Liver (tissue), 9 donors: ENCODE measurements around the gene PTPRD. TPM values are rescaled to one million over a fixed set of nuclear protein-coding genes. Genes with fewer than 3 reads are reported as not detected.

Experiments
- DNase-seq: peaks from one replicate; pipeline ENCODE4 v3.0.0-alpha.2; 2017; ENCODE audit warnings: low spot score
- H3K27ac ChIP-seq, 2 donors: one replicate each; pipeline ENCODE4 v1.7.0; 2013; ENCODE audit warnings: inconsistent platforms in 2 of 2, low read length in 2 of 2, control low read depth in 1 of 2, low read depth in 1 of 2, mild to moderate bottlenecking in 1 of 2
- H3K27me3 ChIP-seq, 4 donors: one replicate each; pipeline versions ENCODE4 v1.6.1 to v1.7.0; 2013; ENCODE audit warnings: low read length in 3 of 4, inconsistent platforms in 1 of 4, mild to moderate bottlenecking in 1 of 4, moderate library complexity in 1 of 4; ENCODE audit not compliant: control insufficient read depth in 4 of 4, insufficient read depth in 4 of 4
- H3K36me3 ChIP-seq, 4 donors: one replicate each; pipeline versions ENCODE4 v1.6.1 to v1.7.0; 2013; ENCODE audit warnings: low read length in 3 of 4, mild to moderate bottlenecking in 3 of 4, low read depth in 1 of 4, moderate library complexity in 1 of 4; ENCODE audit not compliant: control insufficient read depth in 4 of 4, insufficient read depth in 3 of 4
- H3K4me1 ChIP-seq, 4 donors: one replicate each; pipeline versions ENCODE4 v1.6.1 to v1.7.0; 2013; ENCODE audit warnings: low read length in 3 of 4, mild to moderate bottlenecking in 3 of 4, moderate library complexity in 1 of 4; ENCODE audit not compliant: control insufficient read depth in 4 of 4, insufficient read depth in 4 of 4
- H3K4me3 ChIP-seq, 3 donors: one replicate each; pipeline versions ENCODE4 v1.6.1 to v1.7.0; 2013; ENCODE audit warnings: low read length in 3 of 3, control low read depth in 1 of 3, low read depth in 1 of 3, mild to moderate bottlenecking in 1 of 3
- H3K9ac ChIP-seq, 2 donors: one replicate each; pipeline ENCODE4 v1.7.0; 2013; ENCODE audit warnings: low read length in 2 of 2, mild to moderate bottlenecking in 2 of 2, moderate library complexity in 2 of 2, control low read depth in 1 of 2, low read depth in 1 of 2
- H3K9me3 ChIP-seq, 4 donors: one replicate each; pipeline versions ENCODE4 v1.6.1 to v1.7.0; 2013; ENCODE audit warnings: low read length in 3 of 4; ENCODE audit not compliant: control insufficient read depth in 4 of 4
- ATF3 ChIP-seq: IDR thresholded peaks from 2 replicates; pipeline ENCODE4 v1.6.1; 2016; ENCODE audit warnings: antibody characterized with exemption
- CTCF ChIP-seq: fragments of 150-350 bp; IDR thresholded peaks from 2 replicates; pipeline ENCODE4 v1.5.1; 2017; ENCODE audit warnings: improper control_type of control experiment, low read depth, low read length; ENCODE audit not compliant: missing input control
- EGR1 ChIP-seq, 2 donors: IDR thresholded peaks; 2 replicates each; pipeline ENCODE4 v1.6.1; 2016 to 2018; ENCODE audit warnings: antibody characterized with exemption in 2 of 2, low read depth in 2 of 2
- FOXA2 ChIP-seq: IDR thresholded peaks from 2 replicates; pipeline ENCODE4 v1.6.1; 2016; ENCODE audit warnings: antibody characterized with exemption
- GABPA ChIP-seq, 2 donors: IDR thresholded peaks in 1 of 2; conservative IDR thresholded peaks in 1 of 2; 2 replicates each; pipeline ENCODE4 v1.6.1; 2016; ENCODE audit warnings: antibody characterized with exemption in 2 of 2, mild to moderate bottlenecking in 1 of 2, moderate library complexity in 1 of 2
- HNF4A ChIP-seq, 2 donors: conservative IDR thresholded peaks; 2 replicates each; pipeline ENCODE4 v1.6.1; 2016; ENCODE audit warnings: antibody characterized with exemption in 2 of 2, mild to moderate bottlenecking in 2 of 2
- HNF4G ChIP-seq: IDR thresholded peaks from 2 replicates; pipeline ENCODE4 v1.6.1; 2016; ENCODE audit warnings: antibody characterized with exemption
- JUND ChIP-seq, 2 donors: IDR thresholded peaks; 2 replicates each; pipeline ENCODE4 v1.6.1; 2016; ENCODE audit warnings: antibody characterized with exemption in 2 of 2
- MAX ChIP-seq: IDR thresholded peaks from 2 replicates; pipeline ENCODE4 v1.6.1; 2016; ENCODE audit warnings: antibody characterized with exemption
- NR2F2 ChIP-seq: IDR thresholded peaks from 2 replicates; pipeline ENCODE4 v1.6.1; 2016; ENCODE audit warnings: antibody characterized with exemption
- RAD21 ChIP-seq, 2 donors: IDR thresholded peaks; 2 replicates each; pipeline ENCODE4 v1.6.1; 2016; ENCODE audit warnings: antibody characterized with exemption in 2 of 2, mild to moderate bottlenecking in 2 of 2
- REST ChIP-seq: IDR thresholded peaks from 2 replicates; pipeline ENCODE4 v1.6.1; 2016; ENCODE audit warnings: antibody characterized with exemption, mild to moderate bottlenecking
- RXRA ChIP-seq, 2 donors: IDR thresholded peaks; 2 replicates each; pipeline ENCODE4 v1.6.1; 2017 to 2018; ENCODE audit warnings: antibody characterized with exemption in 2 of 2, mild to moderate bottlenecking in 1 of 2
- SP1 ChIP-seq: IDR thresholded peaks from 2 replicates; pipeline ENCODE4 v1.6.1; 2018; ENCODE audit warnings: antibody characterized with exemption, mild to moderate bottlenecking
- TAF1 ChIP-seq: conservative IDR thresholded peaks from 2 replicates; pipeline ENCODE4 v1.6.1; 2016; ENCODE audit warnings: antibody characterized with exemption, mild to moderate bottlenecking
- YY1 ChIP-seq: IDR thresholded peaks from 2 replicates; pipeline ENCODE4 v1.6.1; 2016; ENCODE audit warnings: antibody characterized with exemption, mild to moderate bottlenecking
- ZBTB33 ChIP-seq: IDR thresholded peaks from 2 replicates; pipeline ENCODE4 v1.6.1; 2016; ENCODE audit warnings: antibody characterized with exemption
- WGBS: extraction: QIAGEN DNeasy Blood & Tissue Kit; methylation state at CpG from one replicate; pipeline ENCODE4 v1.1.7; 2013; 5-methylcytosine and 5-hydroxymethylcytosine counted together
- polyA plus RNA-seq, 2 donors: library from polyadenylated mRNA; stranded (reverse) in 1 of 2; unstranded in 1 of 2; fragments of 200-250 nt in 1 of 2; fragments of >200 nt in 1 of 2; fragmentation: Nextera tagmentation in 1 of 2; extraction: Ambion mirVana in 1 of 2; gene quantifications; one replicate each; pipeline versions ENCODE4 v1.2.1 to v1.2.3, GENCODE V29; 2013 to 2015
- total RNA-seq, 2 donors: library from RNA; depleted of rRNA; stranded (reverse); fragments of >200 nt; gene quantifications; one replicate each; pipeline ENCODE4 v1.2.3, GENCODE V29; 2014
- donor health status: healthy.
- donor health status: healthy.
- donor health status: healthy.
- donor health status: healthy.
- donor health status: healthy.

PTPRD gene
- total and polyA plus RNA-seq, 4 donors: 0.78 to 34.2 (median 4.7) TPM

GRCh38 chr9:9389904-9390303 is 1222.9 kb downstream of the PTPRD start (continued):
- TF ChIP-seq TAF1 (no peak), JUND (IDR thresholded peaks at IDR 0.05) (no peak), GABPA (IDR thresholded peaks at IDR 0.05 in 1 of 2, conservative IDR thresholded peaks at IDR 0.05 in 1 of 2) (no peak)

- Histone ChIP-seq H3K27me3 (no peaks in the 10 kb centered on the region), H3K9me3 (no peaks in the 10 kb centered on the region), H3K36me3 (no peaks in the 10 kb centered on the region), H3K9ac (no peak overlapping the region), H3K4me1 (no peaks in the 10 kb centered on the region), H3K27ac (no peak overlapping the region), H3K4me3 (no peak overlapping the region)
- no peak for TF ChIP-seq RXRA (IDR thresholded peaks at IDR 0.05)
- no peak for TF ChIP-seq YY1
- TF ChIP-seq RAD21 (IDR thresholded peaks at IDR 0.05): no peak
- no peak for TF ChIP-seq ZBTB33
- no peak for TF ChIP-seq TAF1
- TF ChIP-seq GABPA (IDR thresholded peaks at IDR 0.05 in 1 of 2, conservative IDR thresholded peaks at IDR 0.05 in 1 of 2): no peak
- no peak for TF ChIP-seq NR2F2
- TF ChIP-seq CTCF: no peak
- no peak for TF ChIP-seq ATF3
- no peak for TF ChIP-seq FOXA2
- no peak for TF ChIP-seq EGR1 (IDR thresholded peaks at IDR 0.05; ENCODE audit: low read depth in 2 of 2)
- TF ChIP-seq HNF4G: no peak
- no peak for TF ChIP-seq SP1
- 60% methylated on average over 3 of the region's 3 CpGs for WGBS
- DNase-seq: no peak
Observed at GRCh38 chr9:9387511-9388115, 1225.2 kb downstream of the PTPRD start.

GRCh38 chr9:9362332-9362731 is 1250.5 kb downstream of the PTPRD start:
- no peaks in the 10 kb centered on the region for H3K9me3 ChIP-seq
- H3K4me3 ChIP-seq: no peak overlapping the region
- 61% methylated on average over 2 of the region's 2 CpGs for WGBS
- no peak overlapping the region for H3K9ac ChIP-seq
- no peaks in the 10 kb centered on the region for H3K36me3 ChIP-seq
- no peak overlapping the region for H3K27ac ChIP-seq
- no peaks in the 10 kb centered on the region for H3K27me3 ChIP-seq
- no peaks in the 10 kb centered on the region for H3K4me1 ChIP-seq
- DNase-seq: no peak
- TF ChIP-seq RAD21 (IDR thresholded peaks at IDR 0.05): no peak
- no peak for TF ChIP-seq HNF4G
- no peak for TF ChIP-seq FOXA2
- no peak for TF ChIP-seq TAF1
- no peak for TF ChIP-seq REST
- TF ChIP-seq NR2F2: no peak
- TF ChIP-seq GABPA (IDR thresholded peaks at IDR 0.05 in 1 of 2, conservative IDR thresholded peaks at IDR 0.05 in 1 of 2): no peak
- TF ChIP-seq HNF4A (conservative IDR thresholded peaks at IDR 0.05): no peak
- TF ChIP-seq RXRA (IDR thresholded peaks at IDR 0.05): no peak
- TF ChIP-seq YY1: no peak
- TF ChIP-seq JUND (IDR thresholded peaks at IDR 0.05): no peak
- TF ChIP-seq ZBTB33: no peak
- TF ChIP-seq SP1: no peak
- TF ChIP-seq MAX: no peak
